Fibroblast of the aortic adventitia (primary cell): ENCODE measurements around the gene AUTS2. TPM values are rescaled to one million over a fixed set of nuclear protein-coding genes. Genes with fewer than 3 reads are reported as not detected.

Source experiments
- DNase-seq: peaks from one replicate; pipeline ENCODE4 v3.0.0-alpha.2; 2010; ENCODE audit warnings: low read depth
- H3K4me3 ChIP-seq: 2 replicates; pipeline ENCODE4 v1.5.1; 2011; ENCODE audit warnings: low read depth, mild to moderate bottlenecking, control low read depth, low read length, moderate library complexity
- CTCF ChIP-seq: IDR thresholded peaks from 2 replicates; pipeline ENCODE4 v1.5.1; 2011; ENCODE audit warnings: mild to moderate bottlenecking, low read length, control low read depth, inconsistent platforms; ENCODE audit not compliant: insufficient read depth
- total RNA-seq: library from RNA; depleted of rRNA; stranded (reverse); fragments of >200 nt; gene quantifications from 2 replicates; pipeline ENCODE4 v1.2.3, GENCODE V29; 2012; ENCODE audit warnings: low replicate concordance

The AUTS2 gene
- total RNA-seq, 1 donor, result 10.7 TPM

DNA sequence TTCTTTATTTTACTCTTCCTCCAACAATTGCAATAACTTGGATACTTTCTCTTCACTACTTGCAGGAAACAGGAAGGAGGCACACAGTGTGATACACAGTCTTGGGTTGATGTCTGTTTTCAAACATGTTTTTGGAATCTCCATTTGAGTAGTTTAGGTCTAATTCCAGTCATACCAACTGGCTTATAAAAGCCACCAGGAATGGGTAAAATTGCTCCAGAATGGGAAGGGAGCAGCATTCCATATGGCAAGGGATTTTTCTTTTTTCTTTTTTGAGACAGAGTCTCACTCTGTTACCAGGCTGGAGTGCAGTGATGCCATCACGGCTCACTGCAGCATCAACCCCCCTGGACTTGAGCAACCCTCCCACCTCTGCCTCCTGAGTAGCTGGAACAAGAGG lies 988.5 kb downstream of the AUTS2 start:
- TF ChIP-seq CTCF, result no peak
- H3K4me3 ChIP-seq, result no peak overlapping the region
- no peak for DNase-seq

DNA sequence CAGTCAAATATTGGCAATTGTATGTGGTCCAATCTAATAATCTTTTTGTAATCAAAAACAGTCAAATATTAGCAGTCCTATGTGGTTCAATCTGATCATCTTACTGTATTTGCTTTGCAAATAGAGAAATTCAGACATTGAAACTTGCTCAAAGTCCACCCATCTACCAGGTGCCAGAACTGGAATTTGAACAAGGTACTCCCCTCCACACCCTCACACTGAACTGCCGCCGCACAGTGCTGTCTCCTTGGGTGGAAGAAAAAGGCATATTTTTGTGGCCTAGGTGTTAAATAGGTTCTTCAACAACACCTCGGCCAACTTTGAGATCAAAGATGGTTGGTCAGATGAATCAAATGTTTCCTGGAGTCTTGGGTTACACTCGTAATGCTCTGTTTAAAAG lies 989.5 kb downstream of the AUTS2 start:
- no peak for TF ChIP-seq CTCF
- H3K4me3 ChIP-seq, result no peak overlapping the region
- DNase-seq, result no peak

GRCh38 chr7:70588191-70588921 lies 990.1 kb downstream of the AUTS2 start:
- no peak for TF ChIP-seq CTCF
- no peak for DNase-seq
- no peak overlapping the region for H3K4me3 ChIP-seq

DNA sequence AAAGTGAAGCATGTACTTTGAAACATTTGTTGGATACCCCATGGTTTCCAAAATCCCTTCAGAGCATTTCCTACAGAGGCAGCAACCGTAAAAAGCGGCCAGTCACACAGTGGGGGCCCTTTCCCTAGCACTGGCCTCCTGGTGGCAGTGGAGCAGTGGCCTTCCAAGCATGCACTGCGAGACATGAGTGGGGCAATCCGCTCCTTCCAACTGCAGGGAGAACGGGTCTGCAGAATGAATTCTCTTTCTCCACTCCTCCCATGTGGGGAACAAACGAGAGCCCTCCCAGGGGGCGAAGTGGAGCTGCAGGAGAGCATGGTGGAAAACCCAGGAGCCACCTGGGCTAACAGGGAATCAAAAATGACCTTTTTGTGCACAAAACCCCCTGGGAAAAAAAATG lies 990.7 kb downstream of the AUTS2 start:
- no peak for TF ChIP-seq CTCF
- no peak for DNase-seq

DNA sequence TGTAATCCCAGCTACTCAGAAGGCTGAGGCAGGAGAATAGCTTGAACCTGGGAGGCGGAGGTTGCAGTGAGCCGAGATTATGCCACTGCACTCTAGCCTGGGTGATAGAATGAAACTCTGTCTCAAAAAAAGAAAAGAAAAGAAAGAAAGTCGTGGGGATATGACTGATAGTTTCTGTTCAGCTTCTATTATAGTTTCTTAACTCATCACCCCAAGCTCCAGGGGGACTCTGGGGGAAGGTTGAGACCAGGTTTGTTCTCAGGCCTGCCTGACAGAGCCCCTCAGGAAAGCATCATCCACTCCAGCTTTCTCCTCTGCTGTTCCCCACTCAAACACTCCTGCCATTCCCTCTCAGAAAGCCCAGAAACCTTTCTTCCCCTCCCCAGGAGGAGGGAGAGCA lies 991.3 kb downstream of the AUTS2 start:
- no peak for TF ChIP-seq CTCF
- no peak for DNase-seq
- H3K4me3 ChIP-seq, result no peak overlapping the region

More for the DNA sequence above, 990.7 kb downstream of the AUTS2 start:
- H3K4me3 ChIP-seq, result no peak overlapping the region

- no peak for TF ChIP-seq CTCF
- no peak for DNase-seq
- H3K4me3 ChIP-seq, result no peak overlapping the region
Measured at GRCh38 chr7:70590126-70590854, 992.0 kb downstream of the AUTS2 start.
